Right atrium auricular region (tissue), 2 donors: ENCODE measurements around the gene PAGR1. TPM values are rescaled to one million over a fixed set of nuclear protein-coding genes. Genes with fewer than 3 reads are reported as not detected.
"Not testable (repeated sequence)": the region's sequence is repeated elsewhere in the genome, so short reads cannot be mapped to it uniquely, and the experiment has no call there.

ENCODE experiments used
- DNase-seq: peaks from one replicate; pipeline ENCODE4 v3.0.0-alpha.2; 2019; ENCODE audit warnings: low spot score
- H3K27ac ChIP-seq, 2 donors: fragments of 200-600 bp; sonication (generic); 1 replicate in 1 of 2; 2 replicates in 1 of 2; pipeline ENCODE4 v1.5.1; 2016 to 2019
- H3K27me3 ChIP-seq, 2 donors: fragments of 200-600 bp; sonication (generic); one replicate each; pipeline versions ENCODE4 v1.5.1 to v1.6.0; 2017 to 2019
- H3K36me3 ChIP-seq: fragments of 200-600 bp; sonication (generic); one replicate; pipeline ENCODE4 v1.5.1; 2016
- H3K4me1 ChIP-seq, 2 donors: fragments of 200-600 bp; sonication (generic); one replicate each; pipeline versions ENCODE4 v1.5.1 to v1.6.0; 2017 to 2019
- H3K4me3 ChIP-seq, 2 donors: fragments of 200-600 bp; sonication (generic); 1 replicate in 1 of 2; 2 replicates in 1 of 2; pipeline ENCODE4 v1.5.1; 2017 to 2019; ENCODE audit warnings: mild to moderate bottlenecking in 1 of 2, moderate library complexity in 1 of 2
- H3K9me3 ChIP-seq, 2 donors: fragments of 200-600 bp; sonication (generic); one replicate each; pipeline ENCODE4 v1.5.1; 2019
- total RNA-seq, 2 donors: library from RNA; depleted of rRNA; stranded (reverse); fragments of >200 nt; gene quantifications; one replicate each; pipeline ENCODE4 v1.1.0, GENCODE V29; 2016
- TF ChIP-seq, protein P1 (sequence below), 2 donors: fragments of 200-600 bp; sonication (generic); IDR thresholded peaks; one replicate each; pipeline ENCODE4 v1.5.1; 2019; ENCODE audit warnings: antibody characterized with exemption in 2 of 2

Gene PAGR1
- 10 to 100 TPM; 23.5 to 27.3 TPM for total RNA-seq

DNA sequence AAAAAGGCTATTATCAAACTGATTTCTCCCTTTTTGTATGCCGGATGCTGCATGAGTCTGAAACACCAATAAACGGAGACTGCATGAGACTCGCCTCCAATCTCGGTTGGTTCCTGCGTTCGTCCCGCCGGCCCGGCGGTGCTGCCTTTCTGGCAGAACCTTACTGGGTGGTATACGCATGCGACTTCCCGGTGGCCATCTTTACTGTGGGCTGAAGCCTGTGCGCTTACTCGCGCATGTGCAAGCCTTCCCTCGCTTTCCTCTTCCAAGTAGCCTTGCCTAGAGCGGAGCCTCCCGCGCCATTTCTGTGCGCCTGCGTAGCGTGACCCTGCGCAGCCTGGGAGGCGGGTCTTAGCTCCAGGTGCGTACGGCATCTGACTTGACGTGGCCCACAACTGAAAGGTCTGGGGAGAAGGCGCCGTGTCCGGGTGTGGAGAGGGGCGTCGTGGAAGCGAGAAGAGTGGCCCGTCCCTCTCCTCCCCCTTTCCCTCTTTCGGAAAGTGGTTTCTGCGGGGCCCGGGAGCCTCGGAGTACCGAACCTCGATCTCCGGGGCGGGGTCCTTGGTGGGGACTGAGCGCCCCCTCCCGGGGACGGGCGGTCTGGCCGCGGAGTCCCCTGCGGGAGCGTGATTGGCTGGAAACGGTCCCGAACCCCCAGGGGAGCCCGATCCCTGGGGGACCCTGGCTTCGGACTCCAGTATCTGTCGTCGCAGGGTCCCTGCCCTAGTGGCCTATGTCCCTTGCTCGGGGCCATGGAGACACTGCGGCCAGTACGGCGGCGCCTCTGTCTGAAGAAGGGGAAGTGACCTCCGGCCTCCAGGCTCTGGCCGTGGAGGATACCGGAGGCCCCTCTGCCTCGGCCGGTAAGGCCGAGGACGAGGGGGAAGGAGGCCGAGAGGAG, at the start of gene PAGR1:
Gene PAGR1 (plus strand): TSS at position 360 of the 901 bp plus-strand sequence. CDS start 374 bp downstream, at position 734.
- Histone ChIP-seq H3K27ac (peak within 1 kb of the TSS; percentile 94), H3K36me3 (peaks cover 10% of the 10 kb centered on the region), H3K4me1 (peaks cover 0 to 71% of the 10 kb centered on the region in 2 donors), H3K27me3 (no peaks in the 10 kb centered on the region), H3K9me3 (no peaks in the 10 kb centered on the region), H3K4me3 (peak within 1 kb of the TSS; percentile 65 to 84)
- TF ChIP-seq, protein P1, sequence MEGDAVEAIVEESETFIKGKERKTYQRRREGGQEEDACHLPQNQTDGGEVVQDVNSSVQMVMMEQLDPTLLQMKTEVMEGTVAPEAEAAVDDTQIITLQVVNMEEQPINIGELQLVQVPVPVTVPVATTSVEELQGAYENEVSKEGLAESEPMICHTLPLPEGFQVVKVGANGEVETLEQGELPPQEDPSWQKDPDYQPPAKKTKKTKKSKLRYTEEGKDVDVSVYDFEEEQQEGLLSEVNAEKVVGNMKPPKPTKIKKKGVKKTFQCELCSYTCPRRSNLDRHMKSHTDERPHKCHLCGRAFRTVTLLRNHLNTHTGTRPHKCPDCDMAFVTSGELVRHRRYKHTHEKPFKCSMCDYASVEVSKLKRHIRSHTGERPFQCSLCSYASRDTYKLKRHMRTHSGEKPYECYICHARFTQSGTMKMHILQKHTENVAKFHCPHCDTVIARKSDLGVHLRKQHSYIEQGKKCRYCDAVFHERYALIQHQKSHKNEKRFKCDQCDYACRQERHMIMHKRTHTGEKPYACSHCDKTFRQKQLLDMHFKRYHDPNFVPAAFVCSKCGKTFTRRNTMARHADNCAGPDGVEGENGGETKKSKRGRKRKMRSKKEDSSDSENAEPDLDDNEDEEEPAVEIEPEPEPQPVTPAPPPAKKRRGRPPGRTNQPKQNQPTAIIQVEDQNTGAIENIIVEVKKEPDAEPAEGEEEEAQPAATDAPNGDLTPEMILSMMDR (IDR thresholded peaks at IDR 0.05): peak; percentile 81 to 96
- DNase-seq: peak; percentile 99

DNA sequence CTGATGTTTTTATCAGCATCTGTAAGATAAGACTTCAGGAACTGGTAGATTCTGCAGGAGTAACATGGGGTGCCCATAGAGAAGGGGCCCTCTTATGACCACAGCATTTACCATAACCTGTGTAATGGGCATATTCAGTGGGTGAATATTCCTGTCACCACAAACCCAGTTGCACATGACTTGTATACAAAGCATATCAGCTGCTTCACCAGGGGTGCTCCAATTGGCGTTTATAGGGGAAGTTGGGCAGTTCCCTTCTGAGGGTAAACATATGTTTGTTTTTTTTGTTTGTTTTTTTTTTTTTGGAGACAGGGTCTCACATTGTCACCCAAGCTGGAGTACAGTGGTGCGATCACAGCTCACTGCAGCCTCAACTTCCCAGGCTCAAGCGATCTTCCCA, 49.4 kb upstream of the PAGR1 start:
- H3K27me3 ChIP-seq: no peaks in the 10 kb centered on the region
- H3K36me3 ChIP-seq: no peaks in the 10 kb centered on the region
- H3K4me3 ChIP-seq: no peak overlapping the region
- DNase-seq: no peak
- no peaks in the 10 kb centered on the region for H3K9me3 ChIP-seq
- no peak overlapping the region for H3K27ac ChIP-seq
- no peaks in the 10 kb centered on the region for H3K4me1 ChIP-seq
- TF ChIP-seq, protein P1 (IDR thresholded peaks at IDR 0.05): no peak

DNA sequence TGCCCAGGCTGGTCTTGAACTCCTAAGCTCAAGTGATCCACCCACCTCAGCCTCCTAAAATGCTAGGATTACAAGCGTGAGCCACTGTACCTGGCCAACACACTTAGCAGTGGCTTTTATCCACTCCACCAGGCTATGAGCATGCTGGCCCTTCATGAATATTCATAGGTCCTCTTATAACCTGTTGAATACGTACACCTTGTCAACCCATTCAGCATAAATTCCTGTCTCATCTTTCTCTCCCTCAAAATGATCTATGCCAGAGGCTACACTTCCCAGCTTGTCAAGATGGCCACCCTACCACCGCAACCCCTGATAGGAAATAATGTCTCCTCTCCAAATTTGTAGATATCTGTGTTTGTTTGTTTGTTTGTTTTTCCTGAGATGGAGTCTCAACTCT, 48.9 kb upstream of the PAGR1 start:
- H3K27me3 ChIP-seq: no peaks in the 10 kb centered on the region
- H3K36me3 ChIP-seq: no peaks in the 10 kb centered on the region
- no peak overlapping the region for H3K27ac ChIP-seq
- no peak for DNase-seq
- no peaks in the 10 kb centered on the region for H3K9me3 ChIP-seq
- TF ChIP-seq, protein P1 (IDR thresholded peaks at IDR 0.05): no peak
- H3K4me1 ChIP-seq: no peaks in the 10 kb centered on the region
- no peak overlapping the region for H3K4me3 ChIP-seq

DNA sequence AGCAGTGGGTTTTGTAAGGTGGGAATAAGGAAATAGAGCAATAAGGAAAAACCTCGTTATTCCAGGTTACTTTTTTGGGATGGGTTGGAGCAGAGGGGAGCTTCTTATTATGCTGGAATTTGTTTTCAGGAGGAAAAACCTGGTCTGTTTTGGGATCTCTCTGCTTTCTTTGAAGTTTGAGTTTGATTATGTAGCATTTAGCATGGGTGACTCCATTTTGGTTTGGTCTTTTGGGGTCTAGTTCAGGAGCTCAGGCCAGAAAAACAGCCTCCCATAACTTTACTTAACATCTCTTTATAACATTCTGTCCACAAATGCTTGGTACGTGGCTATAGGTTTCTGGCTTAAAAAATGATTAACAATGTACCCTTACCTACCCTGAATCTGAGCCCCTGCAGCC, 46.4 kb upstream of the PAGR1 start:
- DNase-seq: no peak
- no peak overlapping the region for H3K4me3 ChIP-seq
- TF ChIP-seq, protein P1 (IDR thresholded peaks at IDR 0.05): no peak
- no peaks in the 10 kb centered on the region for H3K4me1 ChIP-seq
- H3K27ac ChIP-seq: no peak overlapping the region
- no peaks in the 10 kb centered on the region for H3K27me3 ChIP-seq
- no peaks in the 10 kb centered on the region for H3K9me3 ChIP-seq
- no peaks in the 10 kb centered on the region for H3K36me3 ChIP-seq

DNA sequence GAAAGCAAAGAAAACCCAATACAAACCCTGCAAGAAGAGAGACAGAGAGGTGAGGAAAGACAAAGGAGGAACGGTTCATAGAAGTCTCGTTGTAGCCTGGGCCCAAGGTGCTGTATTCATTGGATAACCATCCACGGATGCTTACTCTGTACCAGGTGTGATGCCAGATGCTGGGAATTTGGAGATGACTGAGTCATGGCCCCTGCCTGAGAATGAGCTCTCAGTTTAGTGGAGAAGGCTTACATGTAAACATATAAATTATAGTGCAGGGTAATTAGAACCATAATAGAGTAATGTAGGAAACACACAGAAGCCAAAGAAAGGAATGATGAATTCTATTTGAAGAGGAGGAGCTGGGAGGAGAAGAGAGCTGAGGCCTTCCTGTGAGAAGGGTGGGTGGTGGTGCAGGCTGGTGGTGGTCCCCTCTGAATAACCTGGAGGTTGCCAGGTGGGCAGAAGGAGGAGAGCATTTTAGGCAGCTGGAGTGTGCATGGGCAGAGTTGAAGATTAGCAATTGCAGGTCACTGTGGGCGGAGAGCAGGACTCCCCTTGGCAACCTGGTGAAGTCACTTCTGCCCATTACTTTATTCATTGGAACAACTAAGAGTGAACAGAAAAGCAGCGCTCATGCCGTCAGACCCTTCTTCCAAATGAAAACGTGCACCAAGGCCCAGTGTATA, 45.6 kb upstream of the PAGR1 start:
- Histone ChIP-seq H3K4me1 (no peaks in the 10 kb centered on the region), H3K27me3 (no peaks in the 10 kb centered on the region), H3K27ac (no peak overlapping the region), H3K9me3 (no peaks in the 10 kb centered on the region), H3K4me3 (no peak overlapping the region), H3K36me3 (no peaks in the 10 kb centered on the region)
- no peak for DNase-seq
- TF ChIP-seq, protein P1 (IDR thresholded peaks at IDR 0.05): no peak

DNA sequence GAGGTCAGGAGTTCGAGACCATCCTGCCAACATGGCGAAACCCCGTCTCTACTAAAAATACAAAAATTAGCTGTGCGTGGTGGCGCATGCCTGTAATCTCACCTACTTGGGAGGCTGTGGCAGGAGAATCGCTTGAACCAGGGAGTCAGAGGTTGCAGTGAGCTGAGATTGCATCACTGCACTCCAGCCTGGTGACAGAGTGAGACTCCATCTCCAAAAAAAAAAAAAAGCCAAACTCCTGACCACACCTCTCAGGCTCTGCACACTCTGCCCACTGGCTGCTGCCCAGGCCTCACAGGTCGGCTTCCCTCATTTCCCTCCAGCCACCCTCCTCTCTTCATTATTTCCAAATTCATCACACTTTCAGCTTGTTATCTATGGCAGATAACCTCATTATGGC, 43.6 kb upstream of the PAGR1 start:
- H3K27ac ChIP-seq, H3K4me3 ChIP-seq, DNase-seq: not testable (repeated sequence)

More for the DNA sequence above, 43.6 kb upstream of the PAGR1 start:
- H3K36me3 ChIP-seq, H3K4me1 ChIP-seq, H3K27me3 ChIP-seq, H3K9me3 ChIP-seq: not testable (repeated sequence)
